ENCODE data around the gene BEAN1. TPM values are rescaled to one million over a fixed set of nuclear protein-coding genes. Genes with fewer than 3 reads are reported as not detected.
A peak's percentile ranks its signal among the peaks of the same experiment; 100 is the strongest.

BEAN1 gene
- total and polyA plus RNA-seq, 7 donors: 0.01 to 0.08 TPM; not detected in 5

DNA sequence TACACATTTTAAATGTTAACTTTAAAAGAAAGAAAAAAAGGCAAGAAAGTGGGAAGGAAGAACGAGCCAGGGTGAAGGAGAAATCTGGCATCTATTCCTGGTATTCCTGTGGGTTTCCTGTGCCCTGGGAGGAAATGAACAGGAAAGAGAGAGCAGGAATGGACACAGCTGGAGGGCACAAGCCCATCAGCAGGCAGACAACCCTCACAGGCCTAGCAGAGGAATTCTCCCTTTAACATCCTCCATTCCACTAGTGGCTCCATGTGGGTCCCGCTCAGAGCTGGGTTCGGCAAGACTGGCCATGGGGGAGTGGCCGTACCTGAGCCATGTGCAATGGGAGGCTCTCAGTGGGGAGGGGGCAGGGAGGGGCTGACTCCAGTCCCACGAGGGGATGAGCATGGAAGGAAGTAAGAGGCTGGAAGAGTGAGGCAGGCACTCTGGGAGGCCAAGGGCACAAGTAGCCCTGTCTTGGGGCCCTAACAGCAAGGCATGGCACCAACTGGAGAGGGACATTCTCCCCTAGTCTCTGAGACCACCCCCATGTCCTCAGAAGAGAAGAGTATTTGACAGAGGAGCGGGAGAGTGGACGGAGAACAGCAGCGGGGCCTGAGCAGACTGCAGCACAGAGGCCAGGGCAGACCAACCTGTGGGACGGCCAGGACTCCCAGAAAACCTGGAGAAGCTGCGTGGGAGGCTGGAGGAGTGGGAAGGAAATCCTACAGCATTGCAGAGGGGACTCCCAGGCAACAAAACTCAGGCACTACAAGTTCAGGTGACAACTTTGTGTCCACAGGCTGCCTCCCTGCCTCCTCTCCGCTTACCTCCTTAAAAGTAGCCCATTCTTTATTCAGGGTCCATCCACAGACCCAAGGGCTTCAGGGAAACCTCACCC, 92.6 kb downstream of the BEAN1 start:
- no peak for ATAC-seq
- no peak for DNase-seq
- no peaks in the 10 kb centered on the region for H3K9me3 ChIP-seq
- peaks cover 49% of the 10 kb centered on the region for H3K4me1 ChIP-seq
- intact Hi-C loops (cut with DNase I): loop anchor here in 1 of 2 donors (5.0 kb wide), 1 partner anchor 33 kb away; the partner anchor contains the start of genes CKLF and TK2
- H3K36me3 ChIP-seq (ENCODE audit: insufficient read depth in 1 of 2, low read depth in 1 of 2): peaks cover 0 to 28% of the 10 kb centered on the region in 2 donors
- TF ChIP-seq, protein P1, sequence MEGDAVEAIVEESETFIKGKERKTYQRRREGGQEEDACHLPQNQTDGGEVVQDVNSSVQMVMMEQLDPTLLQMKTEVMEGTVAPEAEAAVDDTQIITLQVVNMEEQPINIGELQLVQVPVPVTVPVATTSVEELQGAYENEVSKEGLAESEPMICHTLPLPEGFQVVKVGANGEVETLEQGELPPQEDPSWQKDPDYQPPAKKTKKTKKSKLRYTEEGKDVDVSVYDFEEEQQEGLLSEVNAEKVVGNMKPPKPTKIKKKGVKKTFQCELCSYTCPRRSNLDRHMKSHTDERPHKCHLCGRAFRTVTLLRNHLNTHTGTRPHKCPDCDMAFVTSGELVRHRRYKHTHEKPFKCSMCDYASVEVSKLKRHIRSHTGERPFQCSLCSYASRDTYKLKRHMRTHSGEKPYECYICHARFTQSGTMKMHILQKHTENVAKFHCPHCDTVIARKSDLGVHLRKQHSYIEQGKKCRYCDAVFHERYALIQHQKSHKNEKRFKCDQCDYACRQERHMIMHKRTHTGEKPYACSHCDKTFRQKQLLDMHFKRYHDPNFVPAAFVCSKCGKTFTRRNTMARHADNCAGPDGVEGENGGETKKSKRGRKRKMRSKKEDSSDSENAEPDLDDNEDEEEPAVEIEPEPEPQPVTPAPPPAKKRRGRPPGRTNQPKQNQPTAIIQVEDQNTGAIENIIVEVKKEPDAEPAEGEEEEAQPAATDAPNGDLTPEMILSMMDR (IDR thresholded peaks at IDR 0.05): no peak
- no peaks in the 10 kb centered on the region for H3K27me3 ChIP-seq (ENCODE audit: insufficient read depth in 3 of 3, low read length in 2 of 3)
- 81 to 84% (median 82%) methylated on average over 11 of the region's 11 CpGs for WGBS, 3 donors
- H3K4me3 ChIP-seq: no peak overlapping the region
- peak overlapping the region; percentile 41 for H3K27ac ChIP-seq

DNA sequence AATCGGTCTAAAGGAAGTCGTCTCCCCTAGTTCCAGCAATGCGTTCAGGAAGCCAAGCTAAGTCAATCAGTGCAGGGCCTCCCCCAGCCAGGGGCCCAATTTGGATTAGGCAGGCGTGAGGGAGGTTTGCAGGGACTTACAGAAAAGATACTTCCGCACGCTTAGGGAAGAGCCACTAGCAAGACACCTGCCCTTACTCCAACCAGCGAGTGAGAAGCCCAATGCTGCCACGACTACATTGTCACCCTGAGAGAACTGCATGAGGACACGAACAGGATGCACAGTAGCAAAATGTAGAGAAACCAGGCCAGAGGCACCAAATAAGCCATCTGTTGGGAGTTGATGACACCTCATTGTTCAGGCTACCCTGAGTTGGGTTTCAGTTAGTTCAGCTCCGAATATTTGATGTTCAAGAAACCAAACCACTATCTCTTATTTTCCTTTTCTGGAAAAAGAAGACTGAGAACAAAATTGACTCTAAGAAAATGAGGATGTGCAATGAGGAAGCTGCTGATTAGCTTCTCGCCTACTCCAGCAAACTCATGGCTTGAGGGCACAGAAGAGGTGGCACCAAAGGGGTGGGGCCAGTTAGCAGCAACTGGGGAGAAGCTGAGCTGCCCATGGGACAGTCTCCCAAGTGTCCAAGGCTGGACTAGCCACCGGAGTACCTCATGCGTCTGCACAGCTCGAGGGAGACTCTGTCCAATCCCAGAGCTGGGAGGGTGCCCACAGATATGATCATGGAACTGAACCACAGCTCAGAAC, 93.5 kb downstream of the BEAN1 start:
- ATAC-seq: no peak
- H3K4me3 ChIP-seq: no peak overlapping the region
- H3K27ac ChIP-seq: peak overlapping the region; percentile 41
- H3K27me3 ChIP-seq (ENCODE audit: insufficient read depth in 3 of 3, low read length in 2 of 3): no peaks in the 10 kb centered on the region
- peak in 1 of 2 donors; percentile 66 for DNase-seq
- peaks cover 46% of the 10 kb centered on the region for H3K4me1 ChIP-seq
- TF ChIP-seq, protein P1 (IDR thresholded peaks at IDR 0.05): no peak
- H3K36me3 ChIP-seq (ENCODE audit: insufficient read depth in 1 of 2, low read depth in 1 of 2): peaks cover 0 to 31% of the 10 kb centered on the region in 2 donors
- intact Hi-C loops (cut with DNase I): no loop called here
- no peaks in the 10 kb centered on the region for H3K9me3 ChIP-seq
- WGBS, 3 donors: 71 to 77% (median 74%) methylated on average over 14 of the region's 14 CpGs

DNA sequence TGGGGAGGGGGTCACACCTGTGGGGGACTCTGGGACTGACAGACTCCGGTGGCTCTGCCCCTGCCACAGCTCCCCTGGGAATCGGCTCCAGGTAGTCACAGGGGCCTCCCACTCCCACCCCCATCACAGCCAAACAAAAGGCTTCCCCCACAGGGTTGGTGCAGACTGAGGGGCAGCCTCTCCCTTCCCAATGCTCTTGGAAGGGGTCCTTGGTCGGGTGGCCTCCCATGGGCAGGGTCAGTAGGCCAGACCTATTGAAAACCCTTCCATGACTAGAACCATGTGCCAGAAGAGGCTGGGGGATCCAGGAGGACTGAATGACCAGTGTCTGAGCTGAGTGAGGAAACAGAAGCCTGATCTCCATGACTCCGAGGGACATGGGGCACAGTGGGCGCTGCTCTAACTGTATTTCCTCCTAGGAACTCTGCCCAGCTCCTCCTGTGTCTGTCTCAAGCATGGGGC, 94.2 kb downstream of the BEAN1 start:
- H3K4me1 ChIP-seq: peaks cover 39% of the 10 kb centered on the region

DNA sequence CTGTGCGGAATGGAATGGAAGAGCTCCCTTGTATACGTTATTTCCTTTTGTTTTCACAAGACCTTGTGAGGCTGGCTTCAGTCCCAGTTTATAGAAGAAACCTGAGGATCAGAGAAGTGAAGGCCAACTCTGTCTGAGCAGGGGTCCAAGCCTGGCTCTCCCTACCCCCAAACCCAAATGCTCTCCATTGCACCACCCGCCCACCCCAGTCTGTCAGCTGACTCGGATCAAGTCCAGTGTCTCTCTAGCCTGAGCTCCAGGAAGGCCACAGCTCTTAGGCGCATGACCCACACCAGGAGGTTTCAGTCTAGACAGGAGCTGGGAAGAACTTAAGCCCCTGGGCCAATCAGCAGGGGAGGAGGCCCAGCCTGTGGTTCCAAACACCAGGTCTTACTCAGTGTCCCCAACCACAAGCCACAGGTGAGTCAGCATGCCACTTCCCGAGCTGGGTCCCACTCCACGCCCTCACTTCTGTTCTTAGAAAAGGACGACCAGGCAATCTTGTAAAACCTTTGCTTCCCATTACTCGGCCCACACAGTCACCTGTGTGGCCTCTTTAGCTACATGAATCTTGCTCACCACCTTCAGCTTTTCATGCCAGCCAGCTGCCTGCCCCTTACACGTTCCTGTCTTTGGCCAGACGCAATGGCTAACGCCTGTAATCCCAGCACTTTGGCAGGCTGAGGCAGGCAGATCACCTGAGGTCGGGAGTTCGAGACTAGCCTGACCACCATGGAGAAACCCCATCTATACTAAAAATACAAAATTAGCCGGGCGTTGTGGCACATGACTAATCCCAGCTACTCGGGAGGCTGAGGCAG, 95.1 kb downstream of the BEAN1 start:
- TF ChIP-seq, protein P1 (IDR thresholded peaks at IDR 0.05): no peak
- Histone ChIP-seq H3K27me3 (ENCODE audit: insufficient read depth in 3 of 3, low read length in 2 of 3) (no peaks in the 10 kb centered on the region), H3K36me3 (ENCODE audit: insufficient read depth in 1 of 2, low read depth in 1 of 2) (peaks cover 0 to 39% of the 10 kb centered on the region in 2 donors), H3K9me3 (no peaks in the 10 kb centered on the region), H3K4me3 (no peak overlapping the region), H3K27ac (peak overlapping the region; percentile 50), H3K4me1 (peaks cover 33% of the 10 kb centered on the region)
- intact Hi-C loops (cut with DNase I): no loop called here
- DNase-seq (no peak), ATAC-seq (peak in 3 of 4 donors; percentile 65 to 77 (median 65))
- 80 to 84% (median 83%) methylated on average over 17 of the region's 17 CpGs for WGBS, 3 donors

More for the DNA sequence above, 94.2 kb downstream of the BEAN1 start:
- intact Hi-C loops (cut with DNase I): no loop called here
- H3K4me3 ChIP-seq: no peak overlapping the region
- no peaks in the 10 kb centered on the region for H3K27me3 ChIP-seq (ENCODE audit: insufficient read depth in 3 of 3, low read length in 2 of 3)
- no peak for ATAC-seq
- H3K27ac ChIP-seq: no peak overlapping the region
- H3K9me3 ChIP-seq: no peaks in the 10 kb centered on the region
- TF ChIP-seq, protein P1 (IDR thresholded peaks at IDR 0.05): no peak
- peaks cover 0 to 34% of the 10 kb centered on the region in 2 donors for H3K36me3 ChIP-seq (ENCODE audit: insufficient read depth in 1 of 2, low read depth in 1 of 2)
- WGBS, 3 donors: 88 to 99% (median 97%) methylated on average over 5 of the region's 5 CpGs
- DNase-seq: no peak
